Right cardiac atrium (tissue), 5 donors: ENCODE measurements around the gene AZU1. TPM values are rescaled to one million over a fixed set of nuclear protein-coding genes. Genes with fewer than 3 reads are reported as not detected.
"Not testable (repeated sequence)": the region's sequence is repeated elsewhere in the genome, so short reads cannot be mapped to it uniquely, and the experiment has no call there.

Experiments
- ATAC-seq, 2 donors: fragments of 200-7000 bp; cut with Tn5 transposase; one replicate each; pipeline versions ENCODE4 v1.8.0 to v1.9.1; 2020; ENCODE audit warnings: moderate library complexity in 2 of 2, mild to moderate bottlenecking in 1 of 2
- DNase-seq, 3 donors: peaks; one replicate each; pipeline ENCODE4 v3.0.0-alpha.2; 2020
- H3K27ac ChIP-seq: one replicate; pipeline ENCODE4 v1.5.1; 2013; ENCODE audit warnings: mild to moderate bottlenecking, low read length, control low read depth, moderate library complexity
- H3K27me3 ChIP-seq: one replicate; pipeline ENCODE4 v1.6.1; 2013; ENCODE audit not compliant: control insufficient read depth, insufficient read depth
- H3K4me1 ChIP-seq: one replicate; pipeline ENCODE4 v1.6.1; 2013; ENCODE audit warnings: low read length; ENCODE audit not compliant: control insufficient read depth, insufficient read depth
- H3K4me3 ChIP-seq: one replicate; pipeline ENCODE4 v1.5.1; 2013; ENCODE audit warnings: low read length, control low read depth
- H3K9me3 ChIP-seq: one replicate; pipeline ENCODE4 v1.6.1; 2013; ENCODE audit warnings: low read length; ENCODE audit not compliant: control insufficient read depth
- WGBS: extraction: QIAGEN DNeasy Blood & Tissue Kit; methylation state at CpG from one replicate; pipeline ENCODE4 v1.1.7; 2013; 5-methylcytosine and 5-hydroxymethylcytosine counted together
- intact Hi-C, 4 donors: fragments of 100-400 bp; cut with DNase I; formaldehyde crosslinking; loops; one replicate each; pipeline versions ENCODE4 v1.11.0 to v1.14.0; 2022 to 2023
- polyA plus RNA-seq: library from polyadenylated mRNA; stranded (reverse); fragments of 200-250 nt; gene quantifications from one replicate; pipeline ENCODE4 v1.2.3, GENCODE V29; 2013
- total RNA-seq, 4 donors: library from RNA; stranded (reverse); fragmentation: NEBNext Ultra II Directional; extraction: Animal tissue kit (Norgen Biotek cat#: 25700); gene quantifications; one replicate each; pipeline ENCODE4 v1.2.1, GENCODE V29; 2021
- donor health status: healthy with polysubstance abuse.
- donor health status: DM: no; HTN: yes; CAD: no.
- donor health status: DM: no; HTN: no; CAD: no.
- donor health status: DM: no; HTN: yes; CAD: no; lungs with severe emphysema.
- donor health status: DM: yes; HTN: yes; CAD: no.

The AZU1 gene
- total and polyA plus RNA-seq, 5 donors: 0.11 TPM; not detected in 4

- DNase-seq (peak in 1 of 3 donors; percentile 56), ATAC-seq (no peak)
- Histone ChIP-seq H3K27me3 (no peaks in the 10 kb centered on the region), H3K27ac (no peak overlapping the region), H3K9me3 (no peaks in the 10 kb centered on the region), H3K4me3 (no peak overlapping the region), H3K4me1 (no peaks in the 10 kb centered on the region)
- intact Hi-C loops: no loop called here
- WGBS: 90% methylated on average over 80 of the region's 80 CpGs
Measured at GRCh38 chr19:812049-812746, 15.4 kb upstream of the AZU1 start.

GRCh38 chr19:812747-813218 lies 14.9 kb upstream of the AZU1 start:
- no peak overlapping the region for H3K4me3 ChIP-seq
- H3K4me1 ChIP-seq: no peaks in the 10 kb centered on the region
- DNase-seq (peak in 1 of 3 donors; percentile 60), ATAC-seq (no peak)
- no peaks in the 10 kb centered on the region for H3K9me3 ChIP-seq
- intact Hi-C loops: no loop called here
- H3K27me3 ChIP-seq: no peaks in the 10 kb centered on the region
- WGBS: 91% methylated on average over 72 of the region's 72 CpGs
- H3K27ac ChIP-seq: no peak overlapping the region

- Histone ChIP-seq H3K4me3 (no peak overlapping the region), H3K27ac (no peak overlapping the region), H3K9me3 (no peaks in the 10 kb centered on the region), H3K4me1 (no peaks in the 10 kb centered on the region), H3K27me3 (no peaks in the 10 kb centered on the region)
- ATAC-seq (peak; percentile 13 to 27), DNase-seq (peak in 1 of 3 donors; percentile 53)
- intact Hi-C loops: no loop called here
- 92% methylated on average over 87 of the region's 87 CpGs for WGBS
Measured at GRCh38 chr19:813219-814151, 14.2 kb upstream of the AZU1 start.

- DNase-seq (peak in 1 of 3 donors; percentile 57), ATAC-seq (peak; percentile 14 to 35)
- H3K4me3 ChIP-seq: no peak overlapping the region
- no peak overlapping the region for H3K27ac ChIP-seq
- intact Hi-C loops: no loop called here
- WGBS: 90% methylated on average over 49 of the region's 49 CpGs
- H3K9me3 ChIP-seq: no peaks in the 10 kb centered on the region
- no peaks in the 10 kb centered on the region for H3K27me3 ChIP-seq
- H3K4me1 ChIP-seq: no peaks in the 10 kb centered on the region
Measured at GRCh38 chr19:814152-815078, 13.2 kb upstream of the AZU1 start.

GRCh38 chr19:815079-815774 lies 12.4 kb upstream of the AZU1 start:
- ATAC-seq: peak in 1 of 2 donors; percentile 11
- 95% methylated on average over 47 of the region's 47 CpGs for WGBS
- H3K9me3 ChIP-seq: no peaks in the 10 kb centered on the region
- H3K4me1 ChIP-seq: no peaks in the 10 kb centered on the region
- intact Hi-C loops: no loop called here
- H3K27ac ChIP-seq: no peak overlapping the region
- peak in 1 of 3 donors; percentile 59 for DNase-seq
- no peaks in the 10 kb centered on the region for H3K27me3 ChIP-seq
- no peak overlapping the region for H3K4me3 ChIP-seq

- ATAC-seq: peak in 1 of 2 donors; percentile 2
Measured at GRCh38 chr19:815775-816499, 11.7 kb upstream of the AZU1 start.

GRCh38 chr19:816500-816857 lies 11.2 kb upstream of the AZU1 start:
- Histone ChIP-seq H3K27ac (no peak overlapping the region), H3K4me3 (no peak overlapping the region), H3K9me3 (no peaks in the 10 kb centered on the region), H3K27me3 (no peaks in the 10 kb centered on the region), H3K4me1 (no peaks in the 10 kb centered on the region)
- no peak for DNase-seq
- intact Hi-C loops: no loop called here
- no peak for ATAC-seq
- 86% methylated on average over 2 of the region's 2 CpGs for WGBS

More at GRCh38 chr19:815775-816499, 11.7 kb upstream of the AZU1 start:
- H3K27me3 ChIP-seq: no peaks in the 10 kb centered on the region
- no peak for DNase-seq
- intact Hi-C loops: no loop called here
- H3K9me3 ChIP-seq: no peaks in the 10 kb centered on the region
- H3K27ac ChIP-seq: no peak overlapping the region
- no peak overlapping the region for H3K4me3 ChIP-seq
- WGBS: 96% methylated on average over 13 of the region's 13 CpGs
- H3K4me1 ChIP-seq: no peaks in the 10 kb centered on the region

GRCh38 chr19:820212-820611 lies 7.4 kb upstream of the AZU1 start:
- H3K4me3 ChIP-seq, DNase-seq, H3K9me3 ChIP-seq, ATAC-seq, H3K27me3 ChIP-seq, H3K4me1 ChIP-seq, intact Hi-C loops, H3K27ac ChIP-seq: not testable (repeated sequence)
- 95% methylated on average over 5 of the region's 5 CpGs for WGBS

GRCh38 chr19:821231-821824 lies 6.3 kb upstream of the AZU1 start:
- intact Hi-C loops: no loop called here
- H3K27ac ChIP-seq: no peak overlapping the region
- H3K4me3 ChIP-seq: peak overlapping the region; percentile 46
- 1% methylated on average over 64 of the region's 64 CpGs for WGBS
- ATAC-seq (peak; percentile 16 to 22), DNase-seq (peak in 1 of 3 donors; percentile 51)
- H3K9me3 ChIP-seq: no peaks in the 10 kb centered on the region
- no peaks in the 10 kb centered on the region for H3K27me3 ChIP-seq
- no peaks in the 10 kb centered on the region for H3K4me1 ChIP-seq
